Measurements from ENCODE around the gene BPTF. TPM values are rescaled to one million over a fixed set of nuclear protein-coding genes. Genes with fewer than 3 reads are reported as not detected.

BPTF gene
- total and polyA plus RNA-seq, 2 of the 13 experiments (the other 11 are each of a cell fraction or from before 2014, with no cell fraction given) = 43.5 to 66.1 TPM

GRCh38 chr17:67993153-67993997, 168.1 kb downstream of the BPTF start (continued):
- TF ChIP-seq WIZ (CRISPR knock-in tag; IDR thresholded peaks at IDR 0.05) = no peak
- TF ChIP-seq, protein P1, sequence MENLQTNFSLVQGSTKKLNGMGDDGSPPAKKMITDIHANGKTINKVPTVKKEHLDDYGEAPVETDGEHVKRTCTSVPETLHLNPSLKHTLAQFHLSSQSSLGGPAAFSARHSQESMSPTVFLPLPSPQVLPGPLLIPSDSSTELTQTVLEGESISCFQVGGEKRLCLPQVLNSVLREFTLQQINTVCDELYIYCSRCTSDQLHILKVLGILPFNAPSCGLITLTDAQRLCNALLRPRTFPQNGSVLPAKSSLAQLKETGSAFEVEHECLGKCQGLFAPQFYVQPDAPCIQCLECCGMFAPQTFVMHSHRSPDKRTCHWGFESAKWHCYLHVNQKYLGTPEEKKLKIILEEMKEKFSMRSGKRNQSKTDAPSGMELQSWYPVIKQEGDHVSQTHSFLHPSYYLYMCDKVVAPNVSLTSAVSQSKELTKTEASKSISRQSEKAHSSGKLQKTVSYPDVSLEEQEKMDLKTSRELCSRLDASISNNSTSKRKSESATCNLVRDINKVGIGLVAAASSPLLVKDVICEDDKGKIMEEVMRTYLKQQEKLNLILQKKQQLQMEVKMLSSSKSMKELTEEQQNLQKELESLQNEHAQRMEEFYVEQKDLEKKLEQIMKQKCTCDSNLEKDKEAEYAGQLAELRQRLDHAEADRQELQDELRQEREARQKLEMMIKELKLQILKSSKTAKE (CRISPR knock-in tag; IDR thresholded peaks at IDR 0.05; ENCODE audit: borderline replicate concordance) = no peak
- TF ChIP-seq KMT2B (CRISPR knock-in tag; IDR thresholded peaks at IDR 0.05) = peak; percentile 36; the same call in 1 of the 2 replicates
- peak; percentile 53 for TF ChIP-seq PHF20 (CRISPR knock-in tag; IDR thresholded peaks at IDR 0.05)
- TF ChIP-seq ZNF615 (CRISPR knock-in tag; IDR thresholded peaks at IDR 0.05; ENCODE audit: borderline replicate concordance) = no peak
- no peak for TF ChIP-seq SOX13 (IDR thresholded peaks at IDR 0.05)
- TF ChIP-seq SOX13 (CRISPR knock-in tag; conservative IDR thresholded peaks at IDR 0.05 in 1 of 2, IDR thresholded peaks at IDR 0.05 in 1 of 2) = no peak
- TF ChIP-seq ZNF644 (CRISPR knock-in tag; IDR thresholded peaks at IDR 0.05; ENCODE audit: low read depth) = no peak
- no peak for TF ChIP-seq ATF7 (IDR thresholded peaks at IDR 0.05)
- no peak for TF ChIP-seq ATF7 (CRISPR knock-in tag; IDR thresholded peaks at IDR 0.05)
- TF ChIP-seq XBP1 (CRISPR knock-in tag; IDR thresholded peaks at IDR 0.05) = no peak
- TF ChIP-seq ZNF839 (CRISPR knock-in tag; IDR thresholded peaks at IDR 0.05; ENCODE audit: borderline replicate concordance) = no peak
- TF ChIP-seq NFYC (CRISPR knock-in tag; IDR thresholded peaks at IDR 0.05) = no peak
- TF ChIP-seq ZNF567 (CRISPR knock-in tag; IDR thresholded peaks at IDR 0.05; ENCODE audit: borderline replicate concordance) = no peak
- no peak; the same call in 1 of the 2 replicates for TF ChIP-seq ZNF776 (CRISPR knock-in tag; IDR thresholded peaks at IDR 0.05)
- TF ChIP-seq ZNF572 (CRISPR knock-in tag; IDR thresholded peaks at IDR 0.05) = no peak
- TF ChIP-seq, protein P2, sequence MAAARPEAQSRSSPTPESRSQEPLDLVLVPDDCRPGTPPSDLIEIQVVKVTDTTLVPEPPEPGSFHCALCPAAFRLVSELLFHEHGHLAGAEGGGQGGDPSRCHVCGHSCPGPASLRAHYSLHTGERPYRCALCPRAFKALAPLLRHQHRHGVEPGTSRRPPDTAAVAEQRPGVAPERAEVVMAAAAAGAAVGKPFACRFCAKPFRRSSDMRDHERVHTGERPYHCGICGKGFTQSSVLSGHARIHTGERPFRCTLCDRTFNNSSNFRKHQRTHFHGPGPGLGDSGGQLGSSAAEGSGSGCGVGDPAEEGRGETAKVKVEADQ (CRISPR knock-in tag; IDR thresholded peaks at IDR 0.05; ENCODE audit: borderline replicate concordance) = 0 out of 2 replicates have a peak, but pooled peaks have one; percentile 42
- no peak for TF ChIP-seq ZNF878 (CRISPR knock-in tag; IDR thresholded peaks at IDR 0.05)
- no peak for TF ChIP-seq ZNF275 (CRISPR knock-in tag; IDR thresholded peaks at IDR 0.05; ENCODE audit: borderline replicate concordance)
- peak; percentile 30; the same call in 1 of the 2 replicates for TF ChIP-seq MIXL1 (CRISPR knock-in tag; IDR thresholded peaks at IDR 0.05)
- peak; percentile 17; the same call in 1 of the 2 replicates for TF ChIP-seq ZNF431 (CRISPR knock-in tag; IDR thresholded peaks at IDR 0.05; ENCODE audit: borderline replicate concordance, low read depth)
- no peak for TF ChIP-seq ZFP36 (IDR thresholded peaks at IDR 0.05; ENCODE audit: borderline replicate concordance, low read depth, low read length, partially characterized antibody)
- TF ChIP-seq RAD51 (IDR thresholded peaks at IDR 0.05; ENCODE audit: borderline replicate concordance) = no peak
- TF ChIP-seq, protein P3, sequence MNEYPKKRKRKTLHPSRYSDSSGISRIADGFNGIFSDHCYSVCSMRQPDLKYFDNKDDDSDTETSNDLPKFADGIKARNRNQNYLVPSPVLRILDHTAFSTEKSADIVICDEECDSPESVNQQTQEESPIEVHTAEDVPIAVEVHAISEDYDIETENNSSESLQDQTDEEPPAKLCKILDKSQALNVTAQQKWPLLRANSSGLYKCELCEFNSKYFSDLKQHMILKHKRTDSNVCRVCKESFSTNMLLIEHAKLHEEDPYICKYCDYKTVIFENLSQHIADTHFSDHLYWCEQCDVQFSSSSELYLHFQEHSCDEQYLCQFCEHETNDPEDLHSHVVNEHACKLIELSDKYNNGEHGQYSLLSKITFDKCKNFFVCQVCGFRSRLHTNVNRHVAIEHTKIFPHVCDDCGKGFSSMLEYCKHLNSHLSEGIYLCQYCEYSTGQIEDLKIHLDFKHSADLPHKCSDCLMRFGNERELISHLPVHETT (CRISPR knock-in tag; conservative IDR thresholded peaks at IDR 0.05) = peak; percentile 22; the same call in 1 of the 2 replicates
- TF ChIP-seq TARDBP (CRISPR knock-in tag; IDR thresholded peaks at IDR 0.05) = no peak

All from HepG2 (cell line).